Measurements from ENCODE around the gene HPCAL1. TPM values are rescaled to one million over a fixed set of nuclear protein-coding genes. Genes with fewer than 3 reads are reported as not detected.

The HPCAL1 gene
- total and polyA plus RNA-seq, 2 experiments from 2014 or later = 8.3 to 25.4 TPM

GRCh38 chr2:10385501-10385900, 82.8 kb downstream of the HPCAL1 start:
- H2AFZ ChIP-seq = no peak overlapping the region
- TF ChIP-seq ZNF462 (CRISPR knock-in tag; IDR thresholded peaks at IDR 0.05) (no peak), CTCF (conservative IDR thresholded peaks at IDR 0.05; ENCODE audit: low read depth in 2 of 2) (no peak), ZNF331 (CRISPR knock-in tag; IDR thresholded peaks at IDR 0.05; ENCODE audit: low read depth) (no peak), POLR2AphosphoS5 (IDR thresholded peaks at IDR 0.05; ENCODE audit: low read depth) (no peak), EZH2 (IDR thresholded peaks at IDR 0.05; ENCODE audit: low read depth, unreplicated experiment) (no peak)
- H3F3A ChIP-seq (replicated peaks; ENCODE audit: low read depth) = no peaks in the 10 kb centered on the region
- H3K27ac ChIP-seq (ENCODE audit: low read depth) = no peak overlapping the region
- no peaks in the 10 kb centered on the region for H3K36me3 ChIP-seq (ENCODE audit: insufficient read depth)
- Mint-ChIP-seq H3K9me3 (no peaks in the 10 kb centered on the region), H3K27ac (no peak overlapping the region), H3K4me1 (peaks cover 37% of the 10 kb centered on the region), H3K36me3 (ENCODE audit: low read depth) (no peaks in the 10 kb centered on the region; the same call in 2 of the 3 replicates), H3K4me3 (no peak overlapping the region), H3K27me3 (ENCODE audit: insufficient read depth, low read depth, poor library complexity) (peaks cover 6% of the 10 kb centered on the region)
- DNase-seq (ENCODE audit: low spot score) (no peak), ATAC-seq (no peak)
- H3K79me2 ChIP-seq (replicated peaks; ENCODE audit: insufficient read depth) = no peaks in the 10 kb centered on the region
- H4K20me1 ChIP-seq (replicated peaks; ENCODE audit: insufficient read depth) = no peaks in the 10 kb centered on the region; the same call in 1 of the 2 replicates
- peaks cover 16% of the 10 kb centered on the region for H3K4me1 ChIP-seq (ENCODE audit: insufficient read depth)
- no peaks in the 10 kb centered on the region for H3K27me3 ChIP-seq (ENCODE audit: insufficient read depth)
- no peak overlapping the region for H3K4me3 ChIP-seq
- H3K9me2 ChIP-seq (ENCODE audit: insufficient read depth) = no peaks in the 10 kb centered on the region
- no peak overlapping the region for H3K4me2 ChIP-seq

Measured in GM23338 (cell line).